Stimulated activated CD4-positive, alpha-beta T cell treated with anti-CD3 and anti-CD28 coated beads, Interleukin-2, amount 100 ng/mL, for 24 hours (primary cell): ENCODE measurements around the gene ATP5MC2.
"Not testable (repeated sequence)": the region's sequence is repeated elsewhere in the genome, so short reads cannot be mapped to it uniquely, and the experiment has no call there.

ENCODE experiments used
- DNase-seq, 2 donors: peaks; one replicate each; pipeline ENCODE4 v3.0.0-alpha.2; 2020

ATP5MC2 gene

GRCh38 chr12:53688134-53688533 lies 12.3 kb upstream of the ATP5MC2 start:
- DNase-seq, result no peak

GRCh38 chr12:53686436-53686835 lies 10.6 kb upstream of the ATP5MC2 start:
- no peak for DNase-seq

GRCh38 chr12:53684654-53685220 lies 8.9 kb upstream of the ATP5MC2 start:
- DNase-seq, result no peak

- DNase-seq, result no peak
Observed at GRCh38 chr12:53683983-53684382, 8.1 kb upstream of the ATP5MC2 start.

GRCh38 chr12:53683494-53683893 lies 7.6 kb upstream of the ATP5MC2 start:
- DNase-seq, result no peak

- DNase-seq, result not testable (repeated sequence)
Observed at GRCh38 chr12:53680061-53680460, 4.2 kb upstream of the ATP5MC2 start.

- DNase-seq, result no peak
Observed at GRCh38 chr12:53677800-53678148, 1.9 kb upstream of the ATP5MC2 start.

GRCh38 chr12:53677016-53677799 lies 1.3 kb upstream of the ATP5MC2 start:
- no peak for DNase-seq

GRCh38 chr12:53676656-53677015 lies 753 bp upstream of the ATP5MC2 start:
- peak; percentile 36 to 39 for DNase-seq

GRCh38 chr12:53674977-53675700 lies 744 bp downstream of the ATP5MC2 start:
- no peak for DNase-seq

GRCh38 chr12:53670971-53671370 lies 4.9 kb downstream of the ATP5MC2 start:
- DNase-seq, result no peak

- DNase-seq, result no peak
Observed at GRCh38 chr12:53670308-53670707, 5.6 kb downstream of the ATP5MC2 start.

GRCh38 chr12:53667080-53667479 lies 8.8 kb downstream of the ATP5MC2 start:
- DNase-seq, result no peak

- DNase-seq, result no peak
Observed at GRCh38 chr12:53664936-53665335, 10.9 kb downstream of the ATP5MC2 start.

- no peak for DNase-seq
Observed at GRCh38 chr12:53664191-53664590, 11.7 kb downstream of the ATP5MC2 start.

- DNase-seq, result no peak
Observed at GRCh38 chr12:53660041-53660440, 15.8 kb downstream of the ATP5MC2 start.

- DNase-seq, result no peak
Observed at GRCh38 chr12:53659571-53659981, 16.3 kb downstream of the ATP5MC2 start.

- no peak for DNase-seq
Observed at GRCh38 chr12:53659011-53659551, 16.8 kb downstream of the ATP5MC2 start.

GRCh38 chr12:53657041-53657440 lies 18.8 kb downstream of the ATP5MC2 start:
- no peak for DNase-seq

- no peak for DNase-seq
Observed at GRCh38 chr12:53653595-53653994, 22.3 kb downstream of the ATP5MC2 start.

GRCh38 chr12:53652366-53652765 lies 23.5 kb downstream of the ATP5MC2 start:
- no peak for DNase-seq

- no peak for DNase-seq
Observed at GRCh38 chr12:53651737-53652136, 24.1 kb downstream of the ATP5MC2 start.

GRCh38 chr12:53646300-53646699 lies 29.6 kb downstream of the ATP5MC2 start:
- DNase-seq, result not testable (repeated sequence)

GRCh38 chr12:53645165-53645564 lies 30.7 kb downstream of the ATP5MC2 start:
- no peak for DNase-seq
